GM21717 (cell line): ENCODE measurements around the gene ISG15.
"Not testable (repeated sequence)": the region's sequence is repeated elsewhere in the genome, so short reads cannot be mapped to it uniquely, and the experiment has no call there.

Experiments
- ATAC-seq: cut with Tn5 transposase; IDR thresholded peaks from one replicate; pipeline ENCODE4 v1.9.1; 2021; ENCODE audit warnings: mild to moderate bottlenecking, moderate library complexity; ENCODE audit not compliant: unreplicated experiment

Gene ISG15

GRCh38 chr1:1025730-1026129, 12.4 kb downstream of the ISG15 start:
- ATAC-seq = no peak

- ATAC-seq = no peak
These were observed 13.5 kb downstream of the ISG15 start for GRCh38 chr1:1026599-1027413.

- no peak for ATAC-seq
These were observed 14.5 kb downstream of the ISG15 start for GRCh38 chr1:1027791-1028190.

- ATAC-seq = not testable (repeated sequence)
These were observed 17.8 kb downstream of the ISG15 start for GRCh38 chr1:1030867-1031658.

- ATAC-seq = no peak
These were observed 18.4 kb downstream of the ISG15 start for GRCh38 chr1:1031659-1032235.

- no peak for ATAC-seq
These were observed 19.1 kb downstream of the ISG15 start for GRCh38 chr1:1032424-1032823.

GRCh38 chr1:1033009-1033587, 19.8 kb downstream of the ISG15 start:
- peak; percentile 58 for ATAC-seq

- ATAC-seq = no peak
These were observed 20.6 kb downstream of the ISG15 start for GRCh38 chr1:1033731-1034438.

- no peak for ATAC-seq
These were observed 21.1 kb downstream of the ISG15 start for GRCh38 chr1:1034439-1034781.

GRCh38 chr1:1035291-1035943, 22.1 kb downstream of the ISG15 start:
- no peak for ATAC-seq

- ATAC-seq = no peak
These were observed 24.4 kb downstream of the ISG15 start for GRCh38 chr1:1037366-1038327.

GRCh38 chr1:1038694-1039093, 25.4 kb downstream of the ISG15 start:
- ATAC-seq = no peak

- no peak for ATAC-seq
These were observed 26.0 kb downstream of the ISG15 start for GRCh38 chr1:1039145-1039910.

- ATAC-seq = no peak
These were observed 27.0 kb downstream of the ISG15 start for GRCh38 chr1:1040004-1040991.

GRCh38 chr1:1041092-1041523, 27.8 kb downstream of the ISG15 start:
- ATAC-seq = no peak

- no peak for ATAC-seq
These were observed 28.6 kb downstream of the ISG15 start for GRCh38 chr1:1041873-1042272.

GRCh38 chr1:1042835-1043234, 29.5 kb downstream of the ISG15 start:
- no peak for ATAC-seq
